Measurements from ENCODE around the gene GSTCD. TPM values are rescaled to one million over a fixed set of nuclear protein-coding genes. Genes with fewer than 3 reads are reported as not detected.
A peak's percentile ranks its signal among the peaks of the same experiment; 100 is the strongest.

GSTCD gene
- total and polyA plus RNA-seq, 2 experiments from 2014 or later: 11.3 to 39.1 TPM

- H3K4me3 Mint-ChIP-seq: peak overlapping the region; percentile 80
- no peaks in the 10 kb centered on the region for H3F3A ChIP-seq (replicated peaks; ENCODE audit: low read depth)
- H3K27me3 Mint-ChIP-seq (ENCODE audit: insufficient read depth, low read depth, poor library complexity): peaks cover 39% of the 10 kb centered on the region
- TF ChIP-seq EZH2 (IDR thresholded peaks at IDR 0.05; ENCODE audit: low read depth, unreplicated experiment): peak; percentile 16
- TF ChIP-seq, protein P1, sequence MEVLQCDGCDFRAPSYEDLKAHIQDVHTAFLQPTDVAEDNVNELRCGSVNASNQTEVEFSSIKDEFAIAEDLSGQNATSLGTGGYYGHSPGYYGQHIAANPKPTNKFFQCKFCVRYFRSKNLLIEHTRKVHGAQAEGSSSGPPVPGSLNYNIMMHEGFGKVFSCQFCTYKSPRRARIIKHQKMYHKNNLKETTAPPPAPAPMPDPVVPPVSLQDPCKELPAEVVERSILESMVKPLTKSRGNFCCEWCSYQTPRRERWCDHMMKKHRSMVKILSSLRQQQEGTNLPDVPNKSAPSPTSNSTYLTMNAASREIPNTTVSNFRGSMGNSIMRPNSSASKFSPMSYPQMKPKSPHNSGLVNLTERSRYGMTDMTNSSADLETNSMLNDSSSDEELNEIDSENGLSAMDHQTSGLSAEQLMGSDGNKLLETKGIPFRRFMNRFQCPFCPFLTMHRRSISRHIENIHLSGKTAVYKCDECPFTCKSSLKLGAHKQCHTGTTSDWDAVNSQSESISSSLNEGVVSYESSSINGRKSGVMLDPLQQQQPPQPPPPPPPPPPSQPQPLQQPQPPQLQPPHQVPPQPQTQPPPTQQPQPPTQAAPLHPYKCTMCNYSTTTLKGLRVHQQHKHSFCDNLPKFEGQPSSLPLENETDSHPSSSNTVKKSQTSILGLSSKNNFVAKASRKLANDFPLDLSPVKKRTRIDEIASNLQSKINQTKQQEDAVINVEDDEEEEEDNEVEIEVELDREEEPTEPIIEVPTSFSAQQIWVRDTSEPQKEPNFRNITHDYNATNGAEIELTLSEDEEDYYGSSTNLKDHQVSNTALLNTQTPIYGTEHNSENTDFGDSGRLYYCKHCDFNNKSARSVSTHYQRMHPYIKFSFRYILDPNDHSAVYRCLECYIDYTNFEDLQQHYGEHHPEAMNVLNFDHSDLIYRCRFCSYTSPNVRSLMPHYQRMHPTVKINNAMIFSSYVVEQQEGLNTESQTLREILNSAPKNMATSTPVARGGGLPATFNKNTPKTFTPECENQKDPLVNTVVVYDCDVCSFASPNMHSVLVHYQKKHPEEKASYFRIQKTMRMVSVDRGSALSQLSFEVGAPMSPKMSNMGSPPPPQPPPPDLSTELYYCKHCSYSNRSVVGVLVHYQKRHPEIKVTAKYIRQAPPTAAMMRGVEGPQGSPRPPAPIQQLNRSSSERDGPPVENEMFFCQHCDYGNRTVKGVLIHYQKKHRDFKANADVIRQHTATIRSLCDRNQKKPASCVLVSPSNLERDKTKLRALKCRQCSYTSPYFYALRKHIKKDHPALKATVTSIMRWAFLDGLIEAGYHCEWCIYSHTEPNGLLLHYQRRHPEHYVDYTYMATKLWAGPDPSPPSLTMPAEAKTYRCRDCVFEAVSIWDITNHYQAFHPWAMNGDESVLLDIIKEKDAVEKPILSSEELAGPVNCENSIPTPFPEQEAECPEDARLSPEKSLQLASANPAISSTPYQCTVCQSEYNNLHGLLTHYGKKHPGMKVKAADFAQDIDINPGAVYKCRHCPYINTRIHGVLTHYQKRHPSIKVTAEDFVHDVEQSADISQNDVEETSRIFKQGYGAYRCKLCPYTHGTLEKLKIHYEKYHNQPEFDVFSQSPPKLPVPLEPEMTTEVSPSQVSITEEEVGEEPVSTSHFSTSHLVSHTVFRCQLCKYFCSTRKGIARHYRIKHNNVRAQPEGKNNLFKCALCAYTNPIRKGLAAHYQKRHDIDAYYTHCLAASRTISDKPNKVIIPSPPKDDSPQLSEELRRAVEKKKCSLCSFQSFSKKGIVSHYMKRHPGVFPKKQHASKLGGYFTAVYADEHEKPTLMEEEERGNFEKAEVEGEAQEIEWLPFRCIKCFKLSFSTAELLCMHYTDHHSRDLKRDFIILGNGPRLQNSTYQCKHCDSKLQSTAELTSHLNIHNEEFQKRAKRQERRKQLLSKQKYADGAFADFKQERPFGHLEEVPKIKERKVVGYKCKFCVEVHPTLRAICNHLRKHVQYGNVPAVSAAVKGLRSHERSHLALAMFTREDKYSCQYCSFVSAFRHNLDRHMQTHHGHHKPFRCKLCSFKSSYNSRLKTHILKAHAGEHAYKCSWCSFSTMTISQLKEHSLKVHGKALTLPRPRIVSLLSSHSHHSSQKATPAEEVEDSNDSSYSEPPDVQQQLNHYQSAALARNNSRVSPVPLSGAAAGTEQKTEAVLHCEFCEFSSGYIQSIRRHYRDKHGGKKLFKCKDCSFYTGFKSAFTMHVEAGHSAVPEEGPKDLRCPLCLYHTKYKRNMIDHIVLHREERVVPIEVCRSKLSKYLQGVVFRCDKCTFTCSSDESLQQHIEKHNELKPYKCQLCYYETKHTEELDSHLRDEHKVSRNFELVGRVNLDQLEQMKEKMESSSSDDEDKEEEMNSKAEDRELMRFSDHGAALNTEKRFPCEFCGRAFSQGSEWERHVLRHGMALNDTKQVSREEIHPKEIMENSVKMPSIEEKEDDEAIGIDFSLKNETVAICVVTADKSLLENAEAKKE (CRISPR knock-in tag; IDR thresholded peaks at IDR 0.05): no peak
- ATAC-seq (peak; percentile 46), DNase-seq (ENCODE audit: low spot score) (peak; percentile 45)
- H3K27me3 ChIP-seq (ENCODE audit: insufficient read depth): peaks cover 59% of the 10 kb centered on the region
- H3K79me2 ChIP-seq (replicated peaks; ENCODE audit: insufficient read depth): no peaks in the 10 kb centered on the region
- peaks cover 30% of the 10 kb centered on the region for H3K4me1 ChIP-seq (ENCODE audit: insufficient read depth)
- no peaks in the 10 kb centered on the region; the same call in 2 of the 3 replicates for H3K36me3 Mint-ChIP-seq (ENCODE audit: low read depth)
- no peaks in the 10 kb centered on the region for H4K20me1 ChIP-seq (replicated peaks; ENCODE audit: insufficient read depth)
- H3K27ac ChIP-seq (ENCODE audit: low read depth): no peak overlapping the region
- H3K4me1 Mint-ChIP-seq: peaks cover 28% of the 10 kb centered on the region
- no peaks in the 10 kb centered on the region for H3K9me2 ChIP-seq (ENCODE audit: insufficient read depth)
- H3K4me3 ChIP-seq: peak overlapping the region; percentile 79
- H3K4me2 ChIP-seq: peak overlapping the region; percentile 95
- H3K36me3 ChIP-seq (ENCODE audit: insufficient read depth): no peaks in the 10 kb centered on the region
- no peak overlapping the region for H3K27ac Mint-ChIP-seq
- H3K9me3 Mint-ChIP-seq: no peaks in the 10 kb centered on the region
- H2AFZ ChIP-seq: peak overlapping the region; percentile 99
Measured at GRCh38 chr4:105895583-105896460, 187.2 kb downstream of the GSTCD start.

DNA sequence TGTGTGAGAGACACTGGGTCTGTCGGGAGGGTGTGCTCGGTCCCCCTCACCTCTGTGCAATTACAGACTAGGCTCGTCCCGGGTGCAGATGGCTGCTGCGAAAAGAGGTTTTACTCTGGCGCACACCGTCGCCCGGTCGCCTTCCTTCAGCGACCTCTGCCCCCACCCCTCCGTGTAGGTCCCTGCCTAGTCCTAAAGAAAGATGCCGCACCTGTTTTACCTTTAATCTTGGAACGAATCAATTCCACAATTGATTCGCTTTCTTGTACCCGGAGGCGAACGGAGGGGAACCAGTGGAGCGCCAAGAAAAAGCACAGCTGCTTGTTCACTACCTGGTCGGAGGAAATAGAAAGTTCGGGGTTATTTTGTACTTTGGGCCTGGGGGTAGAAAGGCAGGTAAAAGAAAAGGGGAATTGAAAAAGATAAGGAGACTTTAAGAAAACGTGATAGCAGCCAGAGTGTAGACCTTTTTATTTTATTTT lies 187.9 kb downstream of the GSTCD start:
- H3K27me3 Mint-ChIP-seq (ENCODE audit: insufficient read depth, low read depth, poor library complexity): peaks cover 39% of the 10 kb centered on the region
- Histone ChIP-seq H3K36me3 (ENCODE audit: insufficient read depth) (no peaks in the 10 kb centered on the region), H3K4me3 (peak overlapping the region; percentile 79), H2AFZ (peak overlapping the region; percentile 99), H3K4me1 (ENCODE audit: insufficient read depth) (peaks cover 30% of the 10 kb centered on the region), H3K27me3 (ENCODE audit: insufficient read depth) (peaks cover 59% of the 10 kb centered on the region), H3K4me2 (peak overlapping the region; percentile 95), H3F3A (replicated peaks; ENCODE audit: low read depth) (no peaks in the 10 kb centered on the region), H4K20me1 (replicated peaks; ENCODE audit: insufficient read depth) (no peaks in the 10 kb centered on the region), H3K79me2 (replicated peaks; ENCODE audit: insufficient read depth) (no peaks in the 10 kb centered on the region), H3K9me2 (ENCODE audit: insufficient read depth) (no peaks in the 10 kb centered on the region), H3K27ac (ENCODE audit: low read depth) (no peak overlapping the region)
- no peaks in the 10 kb centered on the region; the same call in 2 of the 3 replicates for H3K36me3 Mint-ChIP-seq (ENCODE audit: low read depth)
- TF ChIP-seq ZNF114 (CRISPR knock-in tag; IDR thresholded peaks at IDR 0.05) (no peak), EZH2 (IDR thresholded peaks at IDR 0.05; ENCODE audit: low read depth, unreplicated experiment) (peak; percentile 34)
- ATAC-seq: peak; percentile 63; the same call in 2 of the 3 replicates
- no peak overlapping the region for H3K27ac Mint-ChIP-seq
- no peaks in the 10 kb centered on the region for H3K9me3 Mint-ChIP-seq
- DNase-seq (ENCODE audit: low spot score): peak; percentile 68
- H3K4me1 Mint-ChIP-seq: peaks cover 28% of the 10 kb centered on the region
- H3K4me3 Mint-ChIP-seq: peak overlapping the region; percentile 80

Other genes with a start within 250 kb of the GSTCD start
- 50.3 and 58.4 TPM in 2 replicates for gene PPA2, start 234.7 kb upstream of the GSTCD start, total RNA-seq (2014; rRNA removed; shearing (Covaris generic))
- gene PPA2, start 234.7 kb upstream of the GSTCD start, polyA plus RNA-seq (2016; fragmentation: Nextera tagmentation; extraction: Ambion mirVana): 63.7 and 73.1 TPM in 2 replicates
- gene ARHGEF38, start 156.2 kb upstream of the GSTCD start, total RNA-seq (2014; rRNA removed; shearing (Covaris generic)): not detected in 2 replicates
- gene ARHGEF38, start 156.2 kb upstream of the GSTCD start, polyA plus RNA-seq (2016; fragmentation: Nextera tagmentation; extraction: Ambion mirVana): 0.58 TPM in 1 of 2 replicates, not detected in the other
- gene INTS12, start 95 bp upstream of the GSTCD start, total RNA-seq (2014; rRNA removed; shearing (Covaris generic)): 9.4 and 12.6 TPM in 2 replicates
- gene INTS12, start 95 bp upstream of the GSTCD start, polyA plus RNA-seq (2016; fragmentation: Nextera tagmentation; extraction: Ambion mirVana): 12.3 and 15.3 TPM in 2 replicates
- 1.4 and 3.1 TPM in 2 replicates for gene NPNT, start 186.7 kb downstream of the GSTCD start, total RNA-seq (2014; rRNA removed; shearing (Covaris generic))
- 1.4 and 1.9 TPM in 2 replicates for gene NPNT, start 186.7 kb downstream of the GSTCD start, polyA plus RNA-seq (2016; fragmentation: Nextera tagmentation; extraction: Ambion mirVana)

Measured in GM23338 (cell line).